Measurements from ENCODE around the gene EHMT1. TPM values are rescaled to one million over a fixed set of nuclear protein-coding genes. Genes with fewer than 3 reads are reported as not detected.
A peak's percentile ranks its signal among the peaks of the same experiment; 100 is the strongest.

Gene EHMT1
- total RNA-seq, 1 donor from 2014 or later: 71.7 TPM

- DNase-seq (ENCODE audit: low spot score in 2 of 2) (no peak), FAIRE-seq (no peak)
Measured at GRCh38 chr9:137751616-137752015, 132.8 kb downstream of the EHMT1 start.

- FAIRE-seq (no peak), DNase-seq (ENCODE audit: low spot score in 2 of 2) (no peak)
Measured at GRCh38 chr9:137752426-137752825, 133.6 kb downstream of the EHMT1 start.

GRCh38 chr9:137753192-137753765 lies 134.5 kb downstream of the EHMT1 start:
- no peak for FAIRE-seq

GRCh38 chr9:137755261-137755927 lies 136.6 kb downstream of the EHMT1 start:
- FAIRE-seq: no peak
- no peak for DNase-seq (ENCODE audit: low spot score in 2 of 2)

More at GRCh38 chr9:137753192-137753765, 134.5 kb downstream of the EHMT1 start:
- no peak for DNase-seq (ENCODE audit: low spot score in 2 of 2)

GRCh38 chr9:137756045-137756744 lies 137.4 kb downstream of the EHMT1 start:
- no peak for FAIRE-seq

GRCh38 chr9:137757139-137757538 lies 138.3 kb downstream of the EHMT1 start:
- no peak for DNase-seq (ENCODE audit: low spot score in 2 of 2)
- FAIRE-seq: no peak

More at GRCh38 chr9:137756045-137756744, 137.4 kb downstream of the EHMT1 start:
- no peak for DNase-seq (ENCODE audit: low spot score in 2 of 2)

- no peak for FAIRE-seq
- no peak for DNase-seq (ENCODE audit: low spot score in 2 of 2)
Measured at GRCh38 chr9:137757613-137758029, 138.8 kb downstream of the EHMT1 start.

- FAIRE-seq (no peak), DNase-seq (ENCODE audit: low spot score in 2 of 2) (no peak)
Measured at GRCh38 chr9:137758067-137758466, 139.3 kb downstream of the EHMT1 start.

GRCh38 chr9:137759117-137759516 lies 140.3 kb downstream of the EHMT1 start:
- no peak for FAIRE-seq
- DNase-seq (ENCODE audit: low spot score in 2 of 2): no peak

- no peak for DNase-seq (ENCODE audit: low spot score in 2 of 2)
- no peak for FAIRE-seq
Measured at GRCh38 chr9:137759649-137760321, 141.0 kb downstream of the EHMT1 start.

- FAIRE-seq (no peak), DNase-seq (ENCODE audit: low spot score in 2 of 2) (no peak)
Measured at GRCh38 chr9:137760426-137760825, 141.6 kb downstream of the EHMT1 start.

- DNase-seq (ENCODE audit: low spot score in 2 of 2) (peak in 1 of 2 donors; percentile 37), FAIRE-seq (no peak)
Measured at GRCh38 chr9:137761032-137761431, 142.2 kb downstream of the EHMT1 start.

GRCh38 chr9:137761793-137762192 lies 143.0 kb downstream of the EHMT1 start:
- DNase-seq (ENCODE audit: low spot score in 2 of 2): no peak
- FAIRE-seq: no peak

GRCh38 chr9:137762414-137763061 lies 143.7 kb downstream of the EHMT1 start:
- no peak for FAIRE-seq
- DNase-seq (ENCODE audit: low spot score in 2 of 2): no peak

GRCh38 chr9:137763271-137763955 lies 144.6 kb downstream of the EHMT1 start:
- FAIRE-seq: no peak
- DNase-seq (ENCODE audit: low spot score in 2 of 2): no peak

- FAIRE-seq (peak; percentile 81), DNase-seq (ENCODE audit: low spot score in 2 of 2) (peak in 1 of 2 donors; percentile 73)
Measured at GRCh38 chr9:137764171-137764671, 145.4 kb downstream of the EHMT1 start.

- DNase-seq (ENCODE audit: low spot score in 2 of 2) (peak in 1 of 2 donors; percentile 49), FAIRE-seq (no peak)
Measured at GRCh38 chr9:137764981-137765380, 146.2 kb downstream of the EHMT1 start.

- no peak for FAIRE-seq
- no peak for DNase-seq (ENCODE audit: low spot score in 2 of 2)
Measured at GRCh38 chr9:137765536-137765935, 146.7 kb downstream of the EHMT1 start.

GRCh38 chr9:137771580-137771979 lies 152.8 kb downstream of the EHMT1 start:
- FAIRE-seq (no peak), DNase-seq (ENCODE audit: low spot score in 2 of 2) (no peak)

Measured in frontal cortex (tissue), 4 donors.